Measurements from ENCODE around the gene CTSO. TPM values are rescaled to one million over a fixed set of nuclear protein-coding genes. Genes with fewer than 3 reads are reported as not detected.
A peak's percentile ranks its signal among the peaks of the same experiment; 100 is the strongest.

CTSO gene
- total and polyA plus RNA-seq, 2 experiments from 2014 or later, result 0.44 to 0.83 TPM

DNA sequence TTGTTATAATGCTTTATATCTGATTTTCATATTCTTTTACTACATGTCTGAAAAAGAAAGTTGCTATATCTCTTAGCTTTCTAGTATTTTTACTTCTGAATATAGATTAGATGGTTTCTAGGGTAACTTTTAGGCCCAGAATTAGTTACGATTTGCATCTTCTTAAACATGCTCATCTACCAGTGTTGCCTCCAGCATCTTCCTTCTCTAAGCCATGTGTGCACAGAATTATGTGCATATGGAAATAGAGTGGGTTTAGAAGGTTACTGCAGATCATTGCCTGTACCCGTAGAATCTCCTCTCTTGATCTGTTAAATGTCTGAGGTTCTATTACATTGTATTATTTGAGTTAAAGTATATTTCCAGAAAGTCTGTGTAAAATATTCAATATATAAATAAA, 52.7 kb downstream of the CTSO start:
- peaks cover 26% of the 10 kb centered on the region for H3K4me1 Mint-ChIP-seq
- Histone ChIP-seq H3K36me3 (ENCODE audit: insufficient read depth) (no peaks in the 10 kb centered on the region), H3K9me2 (ENCODE audit: insufficient read depth) (no peaks in the 10 kb centered on the region), H3K4me2 (0 out of 2 replicates have a peak overlapping the region, but pooled peaks have one; percentile 18), H2AFZ (peak overlapping the region; percentile 9; the same call in 1 of the 2 replicates), H3K4me1 (ENCODE audit: insufficient read depth) (peaks cover 22% of the 10 kb centered on the region), H3K27ac (ENCODE audit: low read depth) (peak overlapping the region; percentile 40; the same call in 1 of the 2 replicates), H3K4me3 (no peak overlapping the region), H4K20me1 (replicated peaks; ENCODE audit: insufficient read depth) (no peaks in the 10 kb centered on the region), H3K27me3 (ENCODE audit: insufficient read depth) (no peaks in the 10 kb centered on the region), H3F3A (replicated peaks; ENCODE audit: low read depth) (no peaks in the 10 kb centered on the region), H3K79me2 (replicated peaks; ENCODE audit: insufficient read depth) (no peaks in the 10 kb centered on the region)
- H3K27ac Mint-ChIP-seq, result no peak overlapping the region
- H3K36me3 Mint-ChIP-seq (ENCODE audit: low read depth), result peaks cover 10% of the 10 kb centered on the region; the same call in 2 of the 3 replicates
- DNase-seq (ENCODE audit: low spot score), result no peak
- no peak overlapping the region for H3K4me3 Mint-ChIP-seq
- TF ChIP-seq EZH2 (IDR thresholded peaks at IDR 0.05; ENCODE audit: low read depth, unreplicated experiment) (no peak), NANOG (IDR thresholded peaks at IDR 0.05; ENCODE audit: borderline replicate concordance) (no peak), POLR2AphosphoS5 (IDR thresholded peaks at IDR 0.05; ENCODE audit: low read depth) (no peak), ZNF114 (CRISPR knock-in tag; IDR thresholded peaks at IDR 0.05) (no peak), REST (IDR thresholded peaks at IDR 0.05; ENCODE audit: unreplicated experiment) (no peak)
- TF ChIP-seq, protein P1, sequence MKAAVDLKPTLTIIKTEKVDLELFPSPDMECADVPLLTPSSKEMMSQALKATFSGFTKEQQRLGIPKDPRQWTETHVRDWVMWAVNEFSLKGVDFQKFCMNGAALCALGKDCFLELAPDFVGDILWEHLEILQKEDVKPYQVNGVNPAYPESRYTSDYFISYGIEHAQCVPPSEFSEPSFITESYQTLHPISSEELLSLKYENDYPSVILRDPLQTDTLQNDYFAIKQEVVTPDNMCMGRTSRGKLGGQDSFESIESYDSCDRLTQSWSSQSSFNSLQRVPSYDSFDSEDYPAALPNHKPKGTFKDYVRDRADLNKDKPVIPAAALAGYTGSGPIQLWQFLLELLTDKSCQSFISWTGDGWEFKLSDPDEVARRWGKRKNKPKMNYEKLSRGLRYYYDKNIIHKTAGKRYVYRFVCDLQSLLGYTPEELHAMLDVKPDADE (IDR thresholded peaks at IDR 0.05), result no peak
- peaks cover 19% of the 10 kb centered on the region for H3K9me3 Mint-ChIP-seq
- no peaks in the 10 kb centered on the region for H3K27me3 Mint-ChIP-seq (ENCODE audit: insufficient read depth, low read depth, poor library complexity)
- no peak for ATAC-seq

DNA sequence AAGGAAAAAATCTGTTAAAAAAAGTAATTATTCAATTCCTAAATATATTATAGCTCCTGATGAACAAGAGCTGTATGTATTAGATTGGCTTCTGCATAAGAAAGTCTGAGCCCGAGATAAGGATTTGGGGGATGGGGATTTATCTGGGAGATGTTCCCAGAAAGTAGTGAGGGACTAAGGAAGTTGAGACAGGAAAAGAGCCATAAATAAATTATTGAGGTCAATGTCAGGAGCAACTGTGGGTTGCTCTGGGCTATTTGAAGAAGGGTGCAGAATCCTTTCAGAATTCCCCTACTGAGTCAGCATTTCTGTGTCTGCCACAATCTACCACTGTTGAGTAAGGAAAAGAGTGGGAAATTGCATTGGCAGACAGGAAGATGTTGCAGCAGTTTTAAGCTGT, 53.3 kb downstream of the CTSO start:
- peak overlapping the region; percentile 71 for H3K27ac Mint-ChIP-seq
- H3K36me3 ChIP-seq (ENCODE audit: insufficient read depth), result no peaks in the 10 kb centered on the region
- no peak overlapping the region for H3K4me3 Mint-ChIP-seq

More for the DNA sequence above, 53.3 kb downstream of the CTSO start:
- H3K36me3 Mint-ChIP-seq (ENCODE audit: low read depth), result peaks cover 12% of the 10 kb centered on the region; the same call in 2 of the 3 replicates
- H3K27me3 Mint-ChIP-seq (ENCODE audit: insufficient read depth, low read depth, poor library complexity), result no peaks in the 10 kb centered on the region
- Histone ChIP-seq H3K4me1 (ENCODE audit: insufficient read depth) (peaks cover 22% of the 10 kb centered on the region), H3K9me2 (ENCODE audit: insufficient read depth) (no peaks in the 10 kb centered on the region), H3F3A (replicated peaks; ENCODE audit: low read depth) (no peaks in the 10 kb centered on the region), H2AFZ (no peak overlapping the region; the same call in 1 of the 2 replicates), H3K79me2 (replicated peaks; ENCODE audit: insufficient read depth) (no peaks in the 10 kb centered on the region), H4K20me1 (replicated peaks; ENCODE audit: insufficient read depth) (no peaks in the 10 kb centered on the region), H3K27ac (ENCODE audit: low read depth) (peak overlapping the region; percentile 40; the same call in 1 of the 2 replicates), H3K4me2 (peak overlapping the region; percentile 18; the same call in 1 of the 2 replicates), H3K4me3 (no peak overlapping the region), H3K27me3 (ENCODE audit: insufficient read depth) (no peaks in the 10 kb centered on the region)
- ATAC-seq, result no peak
- DNase-seq (ENCODE audit: low spot score), result peak; percentile 24
- TF ChIP-seq, protein P2, sequence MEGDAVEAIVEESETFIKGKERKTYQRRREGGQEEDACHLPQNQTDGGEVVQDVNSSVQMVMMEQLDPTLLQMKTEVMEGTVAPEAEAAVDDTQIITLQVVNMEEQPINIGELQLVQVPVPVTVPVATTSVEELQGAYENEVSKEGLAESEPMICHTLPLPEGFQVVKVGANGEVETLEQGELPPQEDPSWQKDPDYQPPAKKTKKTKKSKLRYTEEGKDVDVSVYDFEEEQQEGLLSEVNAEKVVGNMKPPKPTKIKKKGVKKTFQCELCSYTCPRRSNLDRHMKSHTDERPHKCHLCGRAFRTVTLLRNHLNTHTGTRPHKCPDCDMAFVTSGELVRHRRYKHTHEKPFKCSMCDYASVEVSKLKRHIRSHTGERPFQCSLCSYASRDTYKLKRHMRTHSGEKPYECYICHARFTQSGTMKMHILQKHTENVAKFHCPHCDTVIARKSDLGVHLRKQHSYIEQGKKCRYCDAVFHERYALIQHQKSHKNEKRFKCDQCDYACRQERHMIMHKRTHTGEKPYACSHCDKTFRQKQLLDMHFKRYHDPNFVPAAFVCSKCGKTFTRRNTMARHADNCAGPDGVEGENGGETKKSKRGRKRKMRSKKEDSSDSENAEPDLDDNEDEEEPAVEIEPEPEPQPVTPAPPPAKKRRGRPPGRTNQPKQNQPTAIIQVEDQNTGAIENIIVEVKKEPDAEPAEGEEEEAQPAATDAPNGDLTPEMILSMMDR (conservative IDR thresholded peaks at IDR 0.05; ENCODE audit: low read depth in 2 of 2), result no peak
- 0 out of 2 replicates have a peak, but pooled peaks have one; percentile 27 for TF ChIP-seq NANOG (IDR thresholded peaks at IDR 0.05; ENCODE audit: borderline replicate concordance)
- TF ChIP-seq, protein P1 (IDR thresholded peaks at IDR 0.05), result 0 out of 2 replicates have a peak, but pooled peaks have one; percentile 45
- H3K9me3 Mint-ChIP-seq, result peaks cover 22% of the 10 kb centered on the region
- peaks cover 26% of the 10 kb centered on the region for H3K4me1 Mint-ChIP-seq

Data from GM23338 (cell line).